ENCODE data around the gene ETDA. TPM values are rescaled to one million over a fixed set of nuclear protein-coding genes. Genes with fewer than 3 reads are reported as not detected.

The ETDA gene
- total RNA-seq, 1 experiment from 2014 or later = not detected

- TF ChIP-seq ZBTB33 (IDR thresholded peaks at IDR 0.05; ENCODE audit: extremely low read depth, insufficient replicate concordance, low read length) (no peak), REST (IDR thresholded peaks at IDR 0.05; ENCODE audit: low read depth) (no peak), SP1 (IDR thresholded peaks at IDR 0.05; ENCODE audit: low read depth) (no peak), EZH2phosphoT487 (IDR thresholded peaks at IDR 0.05; ENCODE audit: borderline replicate concordance) (no peak)
These were observed 12.3 kb downstream of the ETDA start (continued) for GRCh38 chrX:135264206-135264605.

- H3K4me2 ChIP-seq (ENCODE audit: low read length) = no peak overlapping the region
- ChIA-PET CTCF (no interaction called here), POLR2A (no interaction called here), RAD21 (ENCODE audit: low non-redundant PET in 1 of 2, low total read pairs in 2 of 2, uncharacterized antibody in 2 of 2, unreplicated experiment in 2 of 2) (no interaction called here)
- H3K36me3 ChIP-seq (ENCODE audit: control insufficient read depth in 1 of 2, insufficient read depth in 2 of 2, low read length in 2 of 2) = no peaks in the 10 kb centered on the region
- no TSS peak for BruUV-seq (replicated peaks)
- no peaks in the 10 kb centered on the region for H3K4me1 ChIP-seq (ENCODE audit: control insufficient read depth in 1 of 2, insufficient read depth in 2 of 2, low read length in 2 of 2)
- H4K20me1 ChIP-seq (ENCODE audit: insufficient read depth) = no peaks in the 10 kb centered on the region
- ATAC-seq (no peak), DNase-seq (ENCODE audit: low read depth, low spot score) (no peak)
- no peaks in the 10 kb centered on the region for H3K9me2 ChIP-seq (ENCODE audit: insufficient read depth)
- H3K27ac ChIP-seq (ENCODE audit: low read depth, low read length) = no peak overlapping the region
- no peak overlapping the region for H3K9ac ChIP-seq (ENCODE audit: low read length)
- no peaks in the 10 kb centered on the region for H3K79me2 ChIP-seq (ENCODE audit: insufficient read depth, low read length)
- H2AFZ ChIP-seq (ENCODE audit: low read depth, low read length, poor library complexity, severe bottlenecking) = no peak overlapping the region
- intact Hi-C loops (cut with micrococcal nuclease) = no loop called here
- TF ChIP-seq YY1 (IDR thresholded peaks at IDR 0.05; ENCODE audit: extremely low read depth, insufficient replicate concordance, low read depth, low read length) (no peak), REST (IDR thresholded peaks at IDR 0.05; ENCODE audit: low read depth) (no peak), SIN3A (IDR thresholded peaks at IDR 0.05; ENCODE audit: low read depth) (no peak), EGR1 (IDR thresholded peaks at IDR 0.05; ENCODE audit: low read depth) (no peak), SRF (IDR thresholded peaks at IDR 0.05; ENCODE audit: low read depth) (no peak), CEBPB (IDR thresholded peaks at IDR 0.05; ENCODE audit: low read depth) (no peak), ZNF274 (IDR thresholded peaks at IDR 0.05; ENCODE audit: low read depth, low read length) (no peak), ATF3 (IDR thresholded peaks at IDR 0.05) (no peak), JUND (IDR thresholded peaks at IDR 0.05) (no peak)
- H3K27me3 ChIP-seq (ENCODE audit: insufficient read depth, low read length) = no peaks in the 10 kb centered on the region
- H3K4me3 ChIP-seq (replicated peaks in 1 of 2; ENCODE audit: low read depth in 1 of 2, low read length in 2 of 2) = no peak overlapping the region
- H3K9me3 ChIP-seq (ENCODE audit: control insufficient read depth in 1 of 2, insufficient read depth in 1 of 2, low read depth in 1 of 2, low read length in 2 of 2) = no peaks in the 10 kb centered on the region
These were observed 21.3 kb downstream of the ETDA start for GRCh38 chrX:135273162-135273561.
